Measurements from ENCODE around the gene CEP112.
A peak's percentile ranks its signal among the peaks of the same experiment; 100 is the strongest.
"Not testable (repeated sequence)": the region's sequence is repeated elsewhere in the genome, so short reads cannot be mapped to it uniquely, and the experiment has no call there.

CEP112 gene

DNA sequence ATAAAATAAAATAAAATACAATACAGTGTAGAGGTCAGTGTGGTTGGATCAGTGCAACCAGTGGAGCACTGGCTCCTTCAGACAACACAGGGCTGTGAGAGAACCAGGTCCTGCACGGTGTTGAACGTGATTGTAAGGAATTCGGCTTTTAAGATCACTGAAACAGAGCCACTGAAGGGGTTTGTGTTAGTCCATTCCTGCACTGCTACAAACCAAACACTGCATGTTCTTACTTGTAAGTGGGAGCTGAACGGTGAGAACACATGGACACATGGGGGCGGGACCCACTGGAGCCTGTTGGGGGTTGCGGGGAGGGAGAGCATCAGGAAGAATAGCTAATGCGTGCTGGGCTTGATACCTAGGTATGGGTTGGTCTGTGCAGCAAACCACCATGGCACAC, 437.3 kb downstream of the CEP112 start:
- DNase-seq, result no peak

DNA sequence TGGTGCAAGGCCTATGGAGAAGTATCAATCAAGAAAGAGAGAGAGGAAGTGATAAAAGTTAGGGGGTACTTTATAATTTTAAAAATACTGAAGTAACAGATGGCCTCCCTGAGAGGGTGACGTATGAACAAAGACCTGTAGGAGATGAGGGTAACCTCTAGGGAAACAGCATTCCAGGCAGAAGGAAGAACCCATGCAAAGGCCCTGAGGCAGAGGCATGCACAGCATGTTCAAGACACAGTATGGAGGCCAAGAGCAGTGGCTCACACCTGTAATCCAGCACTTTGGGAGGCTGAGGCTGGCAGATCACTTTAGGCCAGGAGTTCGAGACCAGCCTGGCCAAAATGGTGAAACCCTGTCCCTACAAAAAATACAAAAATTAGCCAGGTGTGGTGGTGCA, 437.9 kb downstream of the CEP112 start:
- DNase-seq, result no peak

DNA sequence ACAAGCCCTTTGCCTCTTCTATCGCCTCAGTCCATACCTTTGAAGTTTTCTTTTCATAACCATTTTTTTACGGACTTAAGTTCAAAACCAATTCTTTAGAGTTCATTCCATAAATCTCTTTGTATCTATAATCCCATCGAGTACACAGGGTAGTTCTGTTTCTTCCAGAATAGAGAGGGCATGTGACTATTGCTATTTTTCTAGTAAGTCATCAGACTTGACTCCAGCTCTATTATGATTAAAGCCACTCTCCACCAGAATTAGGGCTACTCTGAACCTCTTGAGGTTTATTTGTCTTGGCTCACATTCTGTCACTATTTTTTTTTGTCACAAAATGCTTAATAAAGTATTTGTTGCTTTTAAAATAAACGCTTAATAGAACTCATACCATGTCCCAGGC, 438.6 kb downstream of the CEP112 start:
- DNase-seq, result no peak

DNA sequence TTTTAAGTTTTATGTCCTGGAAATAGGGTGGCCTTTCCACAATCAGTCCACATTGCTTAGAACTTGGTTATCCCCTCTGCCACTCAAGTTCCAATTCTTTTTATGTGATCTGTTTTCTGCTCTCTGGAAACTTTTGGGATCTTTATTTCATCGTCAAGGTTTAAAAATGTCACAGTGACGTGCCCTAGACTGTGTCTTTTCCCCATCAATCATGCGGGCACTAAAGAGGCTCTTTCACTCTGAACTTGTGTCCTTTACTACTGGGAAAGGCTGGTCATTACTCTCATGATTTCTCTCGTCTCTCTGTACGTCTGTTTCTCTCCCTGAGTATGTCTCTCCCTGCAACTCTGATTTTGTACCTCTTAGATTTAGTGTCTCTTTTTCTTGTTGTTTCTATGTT, 440.7 kb downstream of the CEP112 start:
- no peak for DNase-seq

DNA sequence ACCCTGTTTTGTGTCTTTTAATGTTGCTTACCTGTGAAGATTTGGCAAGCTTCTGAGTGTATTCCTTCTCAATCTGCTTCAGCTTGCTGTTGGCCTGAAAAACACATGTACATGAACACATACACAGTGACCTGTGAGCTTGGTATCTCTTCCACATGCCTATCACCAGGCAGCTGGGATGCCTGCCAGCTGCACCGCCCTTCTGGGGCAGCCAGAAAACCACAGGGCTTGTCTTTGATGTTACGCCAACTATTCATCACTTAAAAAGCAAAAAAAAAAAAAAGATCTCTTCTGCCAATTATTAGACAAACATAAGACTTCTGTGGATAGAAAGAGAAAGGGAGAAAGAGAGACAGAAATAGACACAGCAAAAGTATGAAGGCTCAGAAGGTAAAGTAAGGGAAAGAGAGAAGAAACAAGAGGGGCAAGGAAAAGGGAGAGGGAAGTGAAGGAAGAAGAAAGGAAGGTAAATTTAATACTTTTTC, 441.3 kb downstream of the CEP112 start:
- peak; percentile 44 for DNase-seq

DNA sequence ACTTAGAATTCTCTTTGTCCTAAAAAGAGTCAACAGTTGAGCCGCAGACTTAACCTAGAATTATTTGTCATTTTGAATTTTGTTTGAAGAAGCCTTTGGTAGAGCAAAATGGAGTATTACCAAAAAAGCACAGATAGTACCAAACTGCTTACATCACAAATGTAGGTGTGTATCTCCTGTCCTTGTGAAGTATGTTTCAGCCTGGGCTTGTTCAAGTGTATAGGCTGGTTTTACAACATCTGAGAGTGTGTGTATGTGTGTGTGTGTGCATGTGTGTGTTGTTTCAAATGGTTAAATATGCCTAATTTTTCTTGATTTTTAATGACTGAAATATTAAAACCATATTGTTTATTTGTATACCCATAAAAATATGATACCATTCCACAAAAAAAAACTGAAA, 441.8 kb downstream of the CEP112 start:
- DNase-seq, result no peak

DNA sequence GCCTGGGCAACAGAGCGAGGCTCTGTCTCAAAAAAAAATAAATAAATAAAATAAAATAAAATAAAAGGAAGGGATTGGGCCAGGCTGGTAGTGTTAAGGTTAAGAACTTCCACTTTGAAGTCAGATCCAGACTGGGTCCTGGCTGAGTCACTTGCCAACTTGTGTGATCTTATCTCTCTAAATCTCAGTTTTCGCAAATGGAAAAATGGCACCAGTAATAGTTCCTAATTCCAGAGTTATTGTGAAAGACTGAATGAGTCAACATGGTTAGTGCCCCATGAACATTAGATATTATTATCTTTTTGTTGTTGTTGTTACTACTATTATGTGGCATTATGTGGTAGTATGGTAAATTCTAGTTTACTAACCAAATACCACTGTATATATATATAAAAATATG, 442.5 kb downstream of the CEP112 start:
- no peak for DNase-seq

DNA sequence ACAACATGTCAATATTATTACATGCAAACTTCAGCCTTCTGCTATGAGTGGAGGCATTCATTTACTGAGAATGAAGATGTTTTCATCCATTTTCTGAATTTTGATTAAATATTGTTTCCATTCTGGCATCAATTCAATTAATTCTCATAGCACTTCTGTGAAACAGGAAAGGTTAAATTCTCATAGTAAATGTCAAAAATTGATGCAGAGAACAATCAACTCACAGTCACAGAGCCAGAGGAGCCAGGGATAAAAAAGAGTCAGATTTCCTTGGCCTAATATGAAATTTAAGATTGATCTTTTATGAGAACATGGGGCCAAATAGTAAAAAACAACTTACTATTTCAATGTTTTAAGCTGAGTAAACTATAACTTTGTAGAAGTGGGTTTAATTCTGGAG, 446.7 kb downstream of the CEP112 start:
- DNase-seq, result no peak

DNA sequence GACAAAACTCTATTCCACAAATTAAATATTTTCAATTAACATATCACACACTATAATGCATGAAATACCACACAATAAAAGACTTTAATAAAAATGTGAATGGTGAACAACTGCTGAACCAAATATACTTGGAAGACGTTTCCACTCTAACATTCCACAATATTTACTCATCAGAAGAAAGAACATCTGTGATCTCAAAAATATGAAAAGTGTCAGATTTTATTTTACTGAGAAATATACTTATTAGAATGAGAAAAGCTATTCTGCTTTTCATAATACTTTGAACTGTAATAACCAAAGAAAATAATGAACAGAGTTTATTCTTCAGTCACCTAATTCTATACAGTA, 448.7 kb downstream of the CEP112 start:
- no peak for DNase-seq

DNA sequence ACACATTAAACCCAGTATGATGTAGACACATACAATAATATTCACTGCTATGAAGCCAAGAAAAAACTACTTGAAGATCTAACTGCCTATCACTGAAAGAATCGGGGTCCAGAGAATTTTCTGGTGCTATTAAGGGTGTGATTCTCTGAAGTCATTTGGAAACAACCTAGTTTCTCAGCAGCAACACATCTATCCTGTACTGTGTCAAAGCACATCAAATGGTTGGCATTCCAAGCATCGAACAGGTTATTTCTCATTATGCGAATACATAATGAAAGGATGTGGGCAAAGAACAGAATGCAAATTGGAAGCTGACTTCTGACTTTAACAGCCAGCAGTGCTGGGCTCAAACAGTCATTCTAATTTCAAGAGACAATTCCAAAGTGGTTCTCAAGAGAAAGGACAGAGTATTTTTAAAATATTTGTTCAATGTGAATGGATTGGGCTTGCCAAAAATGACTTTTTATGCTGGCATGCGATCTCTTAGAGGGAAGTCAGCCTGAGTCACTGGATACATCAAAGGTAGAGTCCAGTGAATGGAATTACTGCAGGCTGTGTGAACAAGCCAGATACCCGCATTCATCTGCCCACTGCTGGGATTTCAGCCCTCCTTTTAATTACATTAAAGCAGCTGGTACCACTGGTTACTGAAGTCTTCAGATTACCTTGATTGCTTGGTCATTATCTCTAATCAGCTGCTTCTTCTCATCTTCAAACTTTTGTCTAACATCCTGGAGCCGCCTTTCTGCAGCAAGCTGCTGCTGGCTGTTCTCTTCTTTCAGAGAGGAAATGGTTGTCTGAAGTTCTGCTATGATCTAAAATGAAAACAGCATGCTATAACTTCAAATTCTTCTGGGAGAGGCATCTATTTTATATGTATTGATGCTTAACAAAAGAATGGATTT, 449.3 kb downstream of the CEP112 start:
- DNase-seq, result no peak

DNA sequence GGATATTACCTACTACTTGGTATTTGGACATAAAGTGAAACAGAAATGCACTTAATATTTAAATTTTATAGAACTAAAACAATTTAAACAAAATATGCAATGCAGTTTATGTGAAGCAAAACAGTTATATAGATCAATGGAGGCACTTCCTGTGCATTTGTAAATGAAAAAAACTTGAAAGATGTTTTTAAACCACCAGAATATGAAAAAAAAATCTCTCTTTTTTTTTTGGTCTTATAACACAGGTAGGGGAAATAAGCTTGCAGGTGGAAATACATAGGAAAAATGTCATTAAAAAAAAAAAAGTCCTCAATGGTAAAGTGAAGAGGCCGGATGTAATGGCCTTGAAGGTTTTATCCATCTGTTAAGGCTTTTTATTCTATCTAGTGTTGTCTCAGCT, 450.2 kb downstream of the CEP112 start:
- no peak for DNase-seq

DNA sequence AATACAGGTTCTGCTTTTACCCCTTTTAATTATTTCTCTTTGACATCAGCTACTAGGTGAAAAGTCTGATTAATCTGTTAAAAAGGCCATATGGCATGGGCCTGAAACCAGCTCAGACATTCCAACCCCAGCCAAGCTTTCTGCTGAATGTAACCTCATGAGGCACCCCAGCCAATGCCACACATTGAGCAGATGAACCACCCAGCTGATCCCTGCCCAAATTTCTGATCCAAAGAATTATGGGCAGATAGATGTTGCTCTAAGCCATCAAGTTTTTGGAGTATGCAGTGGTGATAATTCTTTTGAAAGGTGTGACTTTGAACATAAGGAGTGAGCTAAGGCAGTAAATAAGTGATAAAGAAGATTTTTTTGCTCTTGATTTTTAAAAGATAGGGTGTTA, 452.9 kb downstream of the CEP112 start:
- no peak for DNase-seq

DNA sequence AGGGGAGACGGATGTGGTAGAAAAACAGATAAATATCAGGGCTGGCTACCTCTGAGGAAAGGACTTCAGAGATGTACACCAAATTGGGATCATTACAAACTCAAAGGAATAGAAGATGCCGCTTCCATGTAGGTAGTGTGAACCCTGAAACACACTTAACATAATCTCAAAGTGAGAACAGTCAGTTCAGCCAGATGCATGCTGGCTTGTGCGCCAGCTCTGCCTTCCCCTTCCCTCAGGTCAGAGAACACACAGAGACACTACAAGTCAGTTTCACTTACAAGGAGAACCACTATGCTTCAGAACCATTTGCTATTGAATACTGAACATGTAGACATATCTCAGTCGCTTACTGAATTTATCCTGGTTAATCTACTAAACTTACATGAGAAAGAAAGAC, 454.5 kb downstream of the CEP112 start:
- no peak for DNase-seq

DNA sequence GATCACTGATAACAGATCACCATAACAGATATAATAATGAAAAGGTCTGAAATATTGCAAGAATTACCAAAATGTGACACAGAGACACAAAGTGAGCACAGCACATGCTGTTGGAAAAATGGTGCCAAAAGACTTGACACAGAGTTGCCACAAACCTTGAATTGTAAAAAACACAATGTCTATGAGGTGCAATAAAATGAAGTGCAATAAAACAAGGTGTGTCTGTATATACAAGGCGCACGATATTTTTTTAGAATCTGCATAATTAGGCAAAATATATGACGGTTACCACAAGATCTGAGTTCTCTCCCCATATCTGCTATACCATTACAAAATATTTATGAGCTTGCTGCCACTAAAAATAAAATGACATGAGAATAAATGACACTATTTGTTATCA, 458.6 kb downstream of the CEP112 start:
- no peak for DNase-seq

DNA sequence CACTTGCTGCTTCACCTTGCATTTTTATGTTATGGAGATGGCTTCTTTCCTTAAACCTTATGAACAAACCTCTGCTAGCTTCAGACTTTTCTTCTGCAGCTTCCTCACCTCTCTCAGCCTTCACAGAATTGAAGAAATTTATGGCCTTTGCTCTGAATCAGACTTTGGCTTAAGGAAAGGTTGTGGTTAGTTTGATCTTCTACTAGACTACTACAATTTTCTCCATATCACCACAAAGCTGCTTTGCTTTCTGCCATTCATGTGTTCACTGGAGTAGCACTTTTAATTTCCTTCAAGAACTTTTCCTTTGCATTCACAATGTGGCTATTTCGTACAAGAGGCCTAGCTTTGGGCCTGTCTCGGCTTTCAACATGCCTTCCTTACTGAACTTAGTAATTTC, 459.3 kb downstream of the CEP112 start:
- DNase-seq, result not testable (repeated sequence)

DNA sequence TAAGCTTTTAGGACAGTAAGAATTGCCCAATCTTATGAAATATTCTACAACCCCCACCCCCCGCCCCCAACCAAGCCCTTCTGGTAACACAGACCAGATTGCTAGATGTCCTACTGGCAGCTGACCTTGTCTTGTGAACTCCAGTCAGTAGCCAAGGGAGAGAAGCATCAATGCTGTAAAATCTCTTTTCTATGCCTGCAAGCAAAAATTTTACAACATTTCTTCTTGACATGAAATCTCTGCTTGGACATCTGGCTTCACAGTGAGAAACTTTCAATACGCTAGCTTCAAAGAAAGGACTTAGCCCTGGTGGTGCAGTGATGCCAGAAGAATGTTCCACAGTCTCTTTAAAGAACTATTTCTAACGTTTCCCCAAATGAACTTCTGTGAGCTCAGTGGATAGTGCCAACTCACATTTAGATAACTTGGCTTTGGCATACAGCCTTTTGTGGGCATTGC, 461.2 kb downstream of the CEP112 start:
- no peak for DNase-seq

DNA sequence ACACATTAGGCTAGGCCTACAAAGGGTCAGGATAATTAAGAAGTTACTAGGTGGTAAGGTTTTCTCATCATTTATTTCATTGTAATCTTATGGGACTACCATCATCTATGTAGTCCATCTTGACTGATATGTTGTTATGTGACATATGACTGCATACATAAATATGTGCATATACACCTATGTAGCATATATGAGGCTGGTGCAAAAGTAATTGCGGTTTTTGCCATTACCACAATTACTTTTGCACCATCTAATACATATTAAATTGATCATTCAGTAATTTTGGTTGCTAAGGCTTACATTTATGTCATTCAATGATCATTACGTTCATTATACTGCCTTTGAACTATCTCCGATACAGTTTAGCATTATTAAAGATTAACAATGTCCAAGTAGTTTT, 462.7 kb downstream of the CEP112 start:
- DNase-seq, result no peak

DNA sequence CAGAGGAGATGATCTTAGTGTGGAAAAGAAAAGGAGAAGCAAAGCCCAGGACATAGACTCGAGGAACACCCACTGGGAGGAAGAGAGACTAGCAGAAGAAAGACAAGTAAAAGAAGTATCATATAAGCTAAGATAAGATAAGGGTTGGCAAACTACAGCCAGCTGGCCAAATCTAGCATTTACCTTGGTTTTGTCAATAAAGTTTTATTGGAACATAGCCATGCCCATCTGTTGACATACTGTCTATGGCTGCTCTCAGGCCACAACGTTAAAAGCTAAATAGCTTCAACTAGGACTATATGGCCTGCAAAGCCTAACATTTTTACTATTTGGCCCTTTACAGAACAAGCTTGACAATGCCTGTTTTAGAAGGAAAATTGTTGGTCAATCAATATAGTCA, 464.1 kb downstream of the CEP112 start:
- DNase-seq, result no peak

DNA sequence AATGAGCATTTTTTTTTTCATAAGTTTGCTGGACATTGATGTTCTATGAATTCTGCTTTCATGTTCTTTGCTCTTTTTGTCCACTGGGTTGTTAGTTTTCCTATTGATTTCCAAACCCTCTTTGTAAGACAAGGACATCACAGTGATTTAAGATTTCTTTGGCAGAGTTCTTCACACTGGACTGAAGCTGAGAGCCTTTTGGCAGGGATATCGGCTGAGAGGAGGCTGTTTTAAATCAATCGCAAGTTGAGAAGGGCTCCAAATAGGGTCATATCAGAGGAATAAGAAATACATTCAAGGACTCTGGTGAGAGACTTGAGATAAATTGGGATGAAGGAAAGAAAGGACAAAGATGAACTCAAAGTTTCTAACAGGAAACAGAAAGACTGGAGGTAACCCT, 464.7 kb downstream of the CEP112 start:
- no peak for DNase-seq

DNA sequence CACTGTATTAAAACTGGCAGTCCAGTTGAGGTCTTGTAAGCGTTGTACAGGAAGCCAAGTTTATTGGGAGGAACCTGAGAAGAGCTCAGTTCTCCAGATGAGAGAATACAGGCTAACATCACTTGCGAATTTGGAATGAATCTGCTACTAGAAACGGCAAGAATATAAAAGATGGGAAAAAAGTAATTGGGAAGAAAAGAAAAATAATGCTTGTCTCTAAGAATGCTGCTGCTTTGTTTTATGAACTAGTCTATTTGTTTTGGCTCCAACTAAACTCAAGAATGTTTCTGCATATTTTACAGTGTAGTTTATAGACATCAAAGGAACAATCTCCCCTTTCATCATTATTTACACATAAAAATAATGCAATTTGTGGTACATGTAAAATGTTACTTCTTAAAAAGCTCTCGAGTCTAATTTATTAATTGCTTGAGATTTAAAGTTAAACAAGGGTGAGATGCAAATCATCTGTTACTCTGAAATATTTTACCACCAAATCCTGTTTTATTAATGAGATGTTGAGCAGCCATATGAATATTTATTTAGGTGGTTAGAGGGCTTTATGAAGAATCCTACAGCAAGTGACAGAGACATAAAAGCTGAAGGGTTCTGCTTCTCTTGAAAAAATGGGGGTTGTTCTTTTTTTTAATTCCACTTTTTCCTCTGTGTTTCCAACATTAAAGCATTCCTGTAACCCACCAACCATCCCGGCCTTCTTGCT, 468.3 kb downstream of the CEP112 start:
- no peak for DNase-seq

DNA sequence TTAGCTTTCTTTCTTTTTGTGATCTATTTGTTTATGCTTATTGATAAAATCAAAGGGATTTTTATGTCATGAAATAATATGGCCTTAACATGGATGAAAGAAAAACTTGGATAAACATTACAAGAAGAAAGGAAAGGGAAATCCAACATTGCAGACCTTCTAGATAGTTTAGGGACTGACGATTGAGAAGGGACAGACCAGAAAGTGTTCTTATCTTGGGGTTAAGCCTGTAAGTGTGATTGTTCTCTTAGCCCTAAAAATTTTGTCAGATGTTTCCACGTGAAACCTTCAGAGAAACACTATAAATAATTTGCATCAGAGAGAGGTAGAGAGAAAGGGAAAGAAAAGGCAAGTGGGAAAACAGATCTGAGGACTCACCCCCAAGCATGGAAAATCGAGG, 473.3 kb downstream of the CEP112 start:
- DNase-seq, result no peak

DNA sequence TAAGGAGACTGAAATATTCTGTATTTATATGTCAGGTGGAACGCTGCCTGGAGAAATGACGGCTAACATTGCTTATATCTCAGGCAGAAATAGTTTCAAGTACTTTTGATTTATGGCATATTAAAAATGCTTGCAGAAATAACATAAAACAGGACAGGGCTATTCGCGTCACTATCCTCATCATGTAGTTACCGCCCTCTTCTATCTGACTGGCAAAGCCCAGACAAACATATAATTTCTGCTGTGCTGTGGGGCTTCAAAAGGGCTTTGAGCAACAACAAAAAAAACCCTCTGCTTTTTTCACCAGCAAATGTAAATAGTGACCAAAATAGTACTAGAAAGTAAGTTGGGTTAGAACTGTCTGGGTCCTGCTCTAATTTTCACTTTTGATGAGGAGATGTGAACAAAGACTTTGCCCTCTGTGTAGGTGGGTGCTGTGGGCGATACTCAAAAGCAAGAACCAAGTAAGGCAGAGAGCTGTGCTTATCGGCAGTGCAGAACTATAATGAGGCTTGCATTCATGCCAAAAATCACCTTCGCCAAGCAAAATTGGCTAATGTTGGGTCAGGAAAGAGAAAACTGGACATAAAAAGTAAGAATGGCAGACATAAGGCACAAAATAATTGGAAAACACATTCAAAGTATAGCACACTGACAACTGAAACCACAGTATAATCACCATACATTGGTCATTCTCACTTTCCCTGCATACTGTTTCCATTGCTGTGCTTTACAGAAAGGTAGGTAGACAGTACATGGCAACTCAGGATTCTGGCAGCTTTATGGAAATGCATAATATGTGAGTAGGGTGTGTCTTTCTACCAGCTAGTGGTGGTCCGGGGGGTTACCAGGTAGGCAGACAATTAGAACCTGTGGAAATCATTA, 479.3 kb downstream of the CEP112 start:
- no peak for DNase-seq

DNA sequence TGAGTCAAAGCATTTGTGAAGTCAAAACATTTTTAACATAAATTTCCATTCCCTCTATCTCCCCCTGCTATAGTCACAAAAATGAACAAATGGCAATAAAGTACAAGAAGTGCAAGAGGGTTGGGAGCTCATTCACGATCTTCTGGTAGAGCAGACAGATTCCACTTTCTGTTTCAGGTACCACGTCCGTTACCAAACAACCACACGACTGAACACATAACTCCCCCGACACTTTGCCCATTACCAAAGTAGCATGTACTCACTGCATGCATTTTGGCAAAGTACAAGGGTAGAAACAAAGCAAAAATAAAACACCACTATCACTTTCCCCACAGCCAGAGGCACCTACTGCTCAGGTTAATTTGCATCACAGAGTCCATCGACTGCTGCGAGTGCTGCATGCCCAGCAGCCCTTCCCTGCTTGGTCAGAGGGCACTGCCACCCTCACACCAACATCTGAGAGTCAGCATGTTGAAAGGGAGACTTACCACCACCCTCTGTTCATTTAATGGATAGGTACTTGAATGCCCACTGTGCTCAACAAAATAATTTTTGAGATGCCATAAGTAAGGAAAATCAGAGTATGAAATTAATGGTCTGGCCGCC, 480.2 kb downstream of the CEP112 start:
- no peak for DNase-seq

Measured in activated CD8-positive, alpha-beta memory T cell treated with anti-CD3 and anti-CD28 coated beads, Interleukin-2, amount 50 U/mL, for 4 hours (primary cell).